ENCODE measurements around the gene GABBR2. TPM values are rescaled to one million over a fixed set of nuclear protein-coding genes. Genes with fewer than 3 reads are reported as not detected.

Gene GABBR2
- total RNA-seq, 2 experiments from 2014 or later: not detected

DNA sequence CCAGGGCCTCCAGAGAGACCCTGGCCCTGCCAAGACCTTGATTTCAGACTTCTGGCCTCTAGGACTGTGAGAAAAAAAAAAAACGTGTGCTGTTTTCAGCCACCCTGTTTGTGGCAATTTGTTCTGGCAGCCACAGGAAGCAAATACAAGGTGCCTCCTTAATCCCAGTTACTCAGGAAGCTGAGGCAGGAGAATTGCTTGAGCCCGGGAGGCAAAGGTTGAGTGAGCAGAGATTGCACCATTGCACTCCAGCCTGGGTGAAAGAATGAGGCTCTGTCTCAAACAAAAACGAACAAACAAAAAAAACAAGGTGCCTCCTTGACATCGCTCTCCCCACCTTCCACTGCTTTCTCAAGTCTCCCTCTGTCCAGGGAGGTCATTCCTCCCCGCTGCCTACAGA is 98.0 kb downstream of the GABBR2 start:
- POLR2A ChIA-PET: no interaction called here
- DNase-seq (no peak), ATAC-seq (ENCODE audit: poor library complexity) (no peak)
- Histone ChIP-seq H3K4me1 (ENCODE audit: insufficient read depth, low read length) (no peaks in the 10 kb centered on the region), H3K36me3 (ENCODE audit: insufficient read depth, low read length) (no peaks in the 10 kb centered on the region), H3K4me3 (ENCODE audit: low read length) (no peak overlapping the region), H3K9me3 (ENCODE audit: control insufficient read depth in 1 of 2, insufficient read depth in 1 of 2, low read length in 2 of 2) (no peaks in the 10 kb centered on the region), H3K27me3 (ENCODE audit: control insufficient read depth in 1 of 2, insufficient read depth in 2 of 2, low read length in 2 of 2) (peaks cover 0 to 5% of the 10 kb centered on the region in 2 experiments), H3K27ac (ENCODE audit: low read depth in 1 of 2, low read length in 2 of 2) (no peak overlapping the region)
- H3K9me3 Mint-ChIP-seq: no peaks in the 10 kb centered on the region
- intact Hi-C loops (cut with DNase I, micrococcal nuclease): no loop called here
- H3K4me3 Mint-ChIP-seq: no peak overlapping the region
- H3K27ac Mint-ChIP-seq: no peak overlapping the region
- H3K4me1 Mint-ChIP-seq (ENCODE audit: low read depth): no peaks in the 10 kb centered on the region
- H3K27me3 Mint-ChIP-seq: peaks cover 8% of the 10 kb centered on the region
- CTCF ChIA-PET: no interaction called here
- no peaks in the 10 kb centered on the region for H3K36me3 Mint-ChIP-seq (ENCODE audit: low read depth)
- no peak for TF ChIP-seq CTCF (IDR thresholded peaks at IDR 0.05)

GRCh38 chr9:98610211-98610610 is 98.5 kb downstream of the GABBR2 start:
- Histone ChIP-seq H3K36me3 (ENCODE audit: insufficient read depth, low read length) (no peaks in the 10 kb centered on the region), H3K27ac (ENCODE audit: low read depth in 1 of 2, low read length in 2 of 2) (no peak overlapping the region), H3K9me3 (ENCODE audit: control insufficient read depth in 1 of 2, insufficient read depth in 1 of 2, low read length in 2 of 2) (no peaks in the 10 kb centered on the region), H3K4me3 (ENCODE audit: low read length) (no peak overlapping the region), H3K27me3 (ENCODE audit: control insufficient read depth in 1 of 2, insufficient read depth in 2 of 2, low read length in 2 of 2) (peaks cover 0 to 5% of the 10 kb centered on the region in 2 experiments), H3K4me1 (ENCODE audit: insufficient read depth, low read length) (no peaks in the 10 kb centered on the region)
- Mint-ChIP-seq H3K4me3 (no peak overlapping the region), H3K27me3 (peaks cover 8% of the 10 kb centered on the region), H3K36me3 (ENCODE audit: low read depth) (no peaks in the 10 kb centered on the region), H3K9me3 (no peaks in the 10 kb centered on the region), H3K4me1 (ENCODE audit: low read depth) (no peaks in the 10 kb centered on the region), H3K27ac (no peak overlapping the region)
- ChIA-PET POLR2A (no interaction called here), CTCF (no interaction called here)
- intact Hi-C loops (cut with DNase I, micrococcal nuclease): no loop called here
- DNase-seq: no peak
- no peak for ATAC-seq (ENCODE audit: poor library complexity)
- no peak for TF ChIP-seq CTCF (IDR thresholded peaks at IDR 0.05)

GRCh38 chr9:98609646-98610045 is 99.1 kb downstream of the GABBR2 start:
- Mint-ChIP-seq H3K36me3 (ENCODE audit: low read depth) (no peaks in the 10 kb centered on the region), H3K9me3 (no peaks in the 10 kb centered on the region), H3K27ac (no peak overlapping the region), H3K27me3 (peaks cover 8% of the 10 kb centered on the region), H3K4me3 (no peak overlapping the region), H3K4me1 (ENCODE audit: low read depth) (no peaks in the 10 kb centered on the region)
- no peaks in the 10 kb centered on the region for H3K36me3 ChIP-seq (ENCODE audit: insufficient read depth, low read length)
- H3K27me3 ChIP-seq (ENCODE audit: control insufficient read depth in 1 of 2, insufficient read depth in 2 of 2, low read length in 2 of 2): peaks cover 0 to 5% of the 10 kb centered on the region in 2 experiments
- intact Hi-C loops (cut with DNase I, micrococcal nuclease): no loop called here
- no peaks in the 10 kb centered on the region for H3K9me3 ChIP-seq (ENCODE audit: control insufficient read depth in 1 of 2, insufficient read depth in 1 of 2, low read length in 2 of 2)
- ATAC-seq (ENCODE audit: poor library complexity) (no peak), DNase-seq (no peak)
- H3K4me3 ChIP-seq (ENCODE audit: low read length): no peak overlapping the region
- no peaks in the 10 kb centered on the region for H3K4me1 ChIP-seq (ENCODE audit: insufficient read depth, low read length)
- no peak overlapping the region for H3K27ac ChIP-seq (ENCODE audit: low read depth in 1 of 2, low read length in 2 of 2)
- ChIA-PET CTCF (no interaction called here), POLR2A (no interaction called here)
- TF ChIP-seq CTCF (IDR thresholded peaks at IDR 0.05): no peak

Data from CD4-positive, alpha-beta T cell (primary cell).